Measurements from ENCODE around the gene C4BPA.

C4BPA gene

DNA sequence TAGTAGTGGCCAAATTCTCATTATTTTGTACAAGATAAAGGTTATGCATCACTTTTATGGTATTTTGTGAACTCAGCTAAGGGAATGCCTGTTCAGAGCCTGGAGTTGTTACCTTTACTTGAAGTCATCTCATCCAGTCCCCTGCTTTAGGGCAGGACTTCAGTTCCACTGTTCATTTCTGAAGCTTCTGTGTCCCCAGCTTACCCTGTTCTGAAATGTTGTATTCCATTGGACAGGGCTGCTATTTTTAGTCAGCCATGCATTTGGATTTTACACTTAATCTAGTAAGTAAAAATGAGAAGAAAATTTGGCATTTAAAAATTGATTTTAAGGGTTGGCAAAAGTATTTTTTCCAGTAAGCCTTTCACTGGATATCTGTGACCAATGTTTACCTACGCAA lies 27.0 kb upstream of the C4BPA start:
- in situ Hi-C loops (cut with MboI; ENCODE audit: low sequenced_read_pairs), result loop anchor here (25.0 kb wide), 2 partner anchors 335 to 410 kb away; partner anchors contain the start of gene CR1

- in situ Hi-C loops (cut with MboI; ENCODE audit: low sequenced_read_pairs), result loop anchor here (25.0 kb wide), 2 partner anchors 335 to 410 kb away; partner anchors contain the start of gene CR1
These were observed 26.3 kb upstream of the C4BPA start for GRCh38 chr1:207077470-207078377.

DNA sequence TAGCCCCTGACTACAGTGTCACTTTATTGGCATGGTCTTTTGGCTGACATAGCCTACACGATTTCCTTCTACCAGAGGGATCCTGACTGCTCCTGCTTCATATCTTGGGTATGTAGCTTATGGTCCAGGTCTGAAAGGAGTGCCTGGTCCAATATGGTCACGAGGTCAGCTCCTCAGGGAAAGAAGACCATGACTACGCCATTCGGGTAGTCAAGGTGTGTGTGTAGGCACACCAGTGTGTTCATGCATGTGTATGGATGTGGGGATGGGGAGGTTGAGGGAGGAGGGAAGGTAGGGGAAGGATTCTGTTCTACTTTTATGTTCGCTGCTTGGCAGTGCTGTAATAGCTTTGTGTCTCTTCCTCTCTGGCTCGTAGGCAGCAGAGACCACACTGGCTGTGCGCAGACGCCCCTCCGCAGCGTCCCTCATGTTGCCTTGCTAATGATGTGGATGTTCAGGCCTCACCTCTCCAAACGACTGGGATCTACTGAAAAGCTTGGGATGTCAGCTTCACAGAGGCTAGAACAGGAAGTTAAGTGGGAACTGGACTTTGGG lies 25.4 kb upstream of the C4BPA start:
- in situ Hi-C loops (cut with MboI; ENCODE audit: low sequenced_read_pairs), result loop anchor here (25.0 kb wide), 2 partner anchors 334 to 409 kb away; partner anchors contain the start of gene CR1

- in situ Hi-C loops (cut with MboI; ENCODE audit: low sequenced_read_pairs), result loop anchor here (25.0 kb wide), 2 partner anchors 333 to 408 kb away; partner anchors contain the start of gene CR1
These were observed 24.3 kb upstream of the C4BPA start for GRCh38 chr1:207079706-207080241.

GRCh38 chr1:207081088-207081487 lies 22.9 kb upstream of the C4BPA start:
- in situ Hi-C loops (cut with MboI; ENCODE audit: low sequenced_read_pairs), result loop anchor here (25.0 kb wide), 2 partner anchors 331 to 406 kb away; partner anchors contain the start of gene CR1

GRCh38 chr1:207081806-207082205 lies 22.2 kb upstream of the C4BPA start:
- in situ Hi-C loops (cut with MboI; ENCODE audit: low sequenced_read_pairs), result loop anchor here (25.0 kb wide), 2 partner anchors 330 to 405 kb away; partner anchors contain the start of gene CR1

DNA sequence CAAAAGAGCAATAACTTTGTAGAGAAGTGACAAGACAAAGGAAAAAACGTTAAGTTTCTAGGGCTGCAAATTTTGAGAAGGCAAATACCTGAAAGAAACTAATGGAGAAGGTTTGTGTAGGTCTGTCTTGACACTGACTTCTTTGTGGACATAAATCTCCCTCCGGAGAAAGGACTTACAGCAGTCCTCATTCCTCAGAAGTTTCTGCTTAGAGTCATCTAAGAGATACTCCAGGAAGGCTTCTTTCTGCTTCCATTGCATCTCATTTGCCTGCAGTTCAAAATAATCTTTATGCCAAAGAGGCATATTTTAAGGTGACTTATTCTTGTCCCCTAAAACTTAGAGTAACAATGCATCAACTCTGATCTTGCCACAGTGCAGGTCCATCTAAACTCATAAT lies 19.8 kb upstream of the C4BPA start:
- in situ Hi-C loops (cut with MboI; ENCODE audit: low sequenced_read_pairs), result loop anchor here (25.0 kb wide), 2 partner anchors 328 to 403 kb away; partner anchors contain the start of gene CR1

GRCh38 chr1:207084701-207085180 lies 19.3 kb upstream of the C4BPA start:
- in situ Hi-C loops (cut with MboI; ENCODE audit: low sequenced_read_pairs), result loop anchor here (25.0 kb wide), 2 partner anchors 328 to 403 kb away; partner anchors contain the start of gene CR1

- in situ Hi-C loops (cut with MboI; ENCODE audit: low sequenced_read_pairs), result loop anchor here (25.0 kb wide), 2 partner anchors 326 to 401 kb away; partner anchors contain the start of gene CR1
These were observed 18.1 kb upstream of the C4BPA start for GRCh38 chr1:207085887-207086286.

DNA sequence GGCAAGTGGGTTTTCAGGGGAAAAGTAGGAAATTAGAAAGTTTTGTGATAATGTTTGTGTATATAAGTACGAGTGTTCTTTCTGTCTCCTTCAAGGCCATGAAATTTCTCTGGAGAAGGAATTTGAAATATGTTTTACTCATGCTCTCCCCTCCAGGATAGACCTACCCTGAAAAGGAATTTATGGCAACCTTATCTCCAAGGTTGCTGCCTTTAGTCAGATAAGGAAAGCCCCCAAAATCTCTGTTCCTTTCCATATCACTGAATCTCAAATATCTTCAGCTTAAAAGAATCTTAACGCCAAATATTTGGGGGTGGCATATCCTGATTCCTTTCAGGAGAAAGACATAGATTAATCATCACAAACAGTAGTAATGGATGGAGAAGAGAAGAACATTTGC lies 15.9 kb upstream of the C4BPA start:
- in situ Hi-C loops (cut with MboI; ENCODE audit: low sequenced_read_pairs), result loop anchor here (25.0 kb wide), 2 partner anchors 324 to 399 kb away; partner anchors contain the start of gene CR1

DNA sequence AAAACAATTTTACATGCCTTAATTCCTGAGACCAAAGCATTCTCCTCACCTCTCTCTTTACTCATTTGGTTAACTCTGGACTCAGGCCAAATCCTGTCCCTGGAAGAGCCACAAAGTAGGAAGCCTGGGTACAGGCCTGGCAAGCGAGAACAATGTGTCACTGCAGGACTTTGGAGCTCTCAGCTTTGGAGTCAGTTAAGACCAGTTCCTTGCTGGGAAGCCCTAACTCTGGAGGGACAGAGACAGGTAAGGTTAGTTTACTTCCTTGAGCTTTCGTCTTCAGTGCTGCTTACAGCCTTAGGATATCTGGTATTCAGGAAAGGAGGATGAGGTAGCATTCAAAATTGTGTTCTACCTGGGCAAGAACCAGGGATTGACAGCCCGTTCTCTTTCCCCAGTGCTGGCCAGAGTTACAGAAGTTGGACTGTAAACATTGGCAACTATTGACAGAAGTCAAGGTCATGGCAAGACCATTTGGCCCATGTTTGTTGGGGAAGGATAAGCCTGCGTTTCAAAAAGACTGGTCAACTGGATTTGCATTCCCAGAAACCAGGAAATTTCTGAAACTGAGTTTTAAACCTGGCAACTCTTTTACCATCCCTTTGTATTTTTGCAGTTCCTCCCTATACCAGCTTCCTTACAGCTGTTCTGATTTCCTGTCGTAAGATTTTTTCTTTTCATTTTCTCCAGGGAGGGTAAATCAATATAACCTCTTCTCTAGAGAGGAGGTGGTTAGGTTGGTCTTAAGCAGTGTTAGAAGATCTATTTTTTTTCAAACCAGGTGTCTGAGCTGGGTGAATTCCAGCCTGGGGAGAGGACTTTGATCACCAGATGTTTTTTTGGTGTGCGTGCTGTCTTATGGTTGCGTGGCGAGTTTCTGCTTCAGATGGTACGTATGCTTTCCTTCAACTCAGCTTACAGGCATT lies 15.1 kb upstream of the C4BPA start, which contains the start of gene C4BPB:
TSS of gene C4BPB (plus strand) at position 160 of the 926 bp plus-strand sequence. CDS start at position 832, 672 bp downstream.
- in situ Hi-C loops (cut with MboI; ENCODE audit: low sequenced_read_pairs), result loop anchor here (25.0 kb wide), 2 partner anchors 323 to 398 kb away; partner anchors contain the start of gene CR1

GRCh38 chr1:207089627-207090355 lies 14.2 kb upstream of the C4BPA start:
- in situ Hi-C loops (cut with MboI; ENCODE audit: low sequenced_read_pairs), result loop anchor here (25.0 kb wide), 2 partner anchors 323 to 398 kb away; partner anchors contain the start of gene CR1

DNA sequence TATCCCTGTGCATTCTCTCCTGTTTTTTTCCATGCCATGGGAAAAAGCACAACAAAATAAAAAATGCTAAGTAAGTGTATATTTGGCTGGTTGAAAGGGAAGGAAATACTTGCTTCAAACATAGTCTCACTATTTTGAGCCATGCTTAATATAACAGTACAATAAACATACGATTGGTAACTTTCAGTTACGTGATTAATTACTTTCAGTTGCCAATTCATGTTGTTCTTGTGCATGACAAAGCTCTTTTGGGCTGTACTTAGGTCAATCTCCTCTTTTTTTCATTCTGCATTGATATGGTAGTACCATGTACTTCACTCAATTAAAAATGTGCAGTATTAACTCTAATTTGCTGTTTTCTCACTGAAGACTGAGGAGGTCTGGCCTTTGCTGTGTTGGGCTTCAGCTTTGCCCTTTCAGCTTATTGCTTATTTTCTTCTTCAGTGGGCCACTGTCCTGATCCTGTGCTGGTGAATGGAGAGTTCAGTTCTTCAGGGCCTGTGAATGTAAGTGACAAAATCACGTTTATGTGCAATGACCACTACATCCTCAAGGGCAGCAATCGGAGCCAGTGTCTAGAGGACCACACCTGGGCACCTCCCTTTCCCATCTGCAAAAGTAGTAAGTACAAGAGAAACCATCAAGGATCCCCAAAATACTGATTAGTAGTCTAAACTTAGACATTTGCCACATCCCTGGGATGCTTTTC lies 12.7 kb upstream of the C4BPA start:
- in situ Hi-C loops (cut with MboI; ENCODE audit: low sequenced_read_pairs), result loop anchor here (25.0 kb wide), 2 partner anchors 321 to 396 kb away; partner anchors contain the start of gene CR1

DNA sequence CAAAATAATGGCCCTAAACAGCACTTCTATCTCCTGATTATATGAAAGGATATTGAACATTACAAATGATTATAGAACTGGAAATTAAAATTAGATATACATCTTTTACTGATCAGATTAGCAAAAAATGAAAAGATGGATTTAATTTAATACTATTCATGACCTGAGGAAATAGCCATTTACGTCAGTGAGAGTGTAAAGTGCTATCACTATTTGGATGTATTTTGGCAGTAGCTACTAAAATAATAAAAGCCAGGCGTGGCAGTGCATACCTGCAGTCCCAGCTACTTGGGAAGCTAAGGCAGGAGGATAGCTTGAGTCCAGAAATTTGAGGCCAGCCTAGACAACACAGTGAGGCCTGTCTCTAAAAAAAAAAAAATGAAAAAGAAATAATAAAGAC lies 10.1 kb upstream of the C4BPA start:
- in situ Hi-C loops (cut with MboI; ENCODE audit: low sequenced_read_pairs), result loop anchor here (25.0 kb wide), 2 partner anchors 318 to 393 kb away; partner anchors contain the start of gene CR1

GRCh38 chr1:207097871-207098324 lies 6.1 kb upstream of the C4BPA start:
- in situ Hi-C loops (cut with MboI; ENCODE audit: low sequenced_read_pairs), result loop anchor here (25.0 kb wide), 2 partner anchors 314 to 389 kb away; partner anchors contain the start of gene CR1

GRCh38 chr1:207101720-207102119 lies 2.3 kb upstream of the C4BPA start:
- in situ Hi-C loops (cut with MboI; ENCODE audit: low sequenced_read_pairs), result no loop called here

GRCh38 chr1:207102146-207102545 lies 1.9 kb upstream of the C4BPA start:
- in situ Hi-C loops (cut with MboI; ENCODE audit: low sequenced_read_pairs), result no loop called here

DNA sequence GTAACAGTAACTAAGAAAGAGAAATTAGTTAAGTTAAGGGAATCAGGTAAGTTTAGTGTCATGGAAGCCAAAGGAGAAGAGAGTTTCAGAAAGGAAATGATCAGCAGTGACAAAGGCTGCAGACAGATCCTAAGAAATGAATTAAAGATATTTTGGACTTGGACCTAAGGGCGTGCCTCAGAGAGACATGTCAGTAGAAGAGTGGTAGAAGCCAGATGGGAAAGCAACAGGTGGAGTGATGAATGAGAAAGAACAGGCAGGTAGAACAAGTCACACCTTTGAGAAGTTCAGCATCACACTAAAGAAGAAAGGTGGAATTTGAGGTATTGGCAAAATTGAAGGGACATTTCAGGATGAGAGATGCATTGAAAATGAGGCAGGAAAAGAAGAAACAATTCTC lies 1.4 kb upstream of the C4BPA start:
- in situ Hi-C loops (cut with MboI; ENCODE audit: low sequenced_read_pairs), result no loop called here

All from HL-60/S4 treated with phorbol 12-myristate 13-acetate at 8.2 ng/mL for 4 days and 3 days (cell line).